Measurements from ENCODE around the gene TAF11L5. TPM values are rescaled to one million over a fixed set of nuclear protein-coding genes. Genes with fewer than 3 reads are reported as not detected.
"Not testable (repeated sequence)": the region's sequence is repeated elsewhere in the genome, so short reads cannot be mapped to it uniquely, and the experiment has no call there.

TAF11L5 gene
- total RNA-seq, 3 donors from 2014 or later: not detected

GRCh38 chr5:17487174-17487512, 37.9 kb upstream of the TAF11L5 start:
- no peaks in the 10 kb centered on the region for H3K27me3 ChIP-seq
- no peak overlapping the region for H3K4me3 ChIP-seq
- DNase-seq (ENCODE audit: low spot score in 2 of 2): no peak
- H3K36me3 ChIP-seq: no peaks in the 10 kb centered on the region
- H3K27ac ChIP-seq: no peak overlapping the region
- no peak for TF ChIP-seq CTCF (IDR thresholded peaks at IDR 0.05)
- no peak for TF ChIP-seq POLR2AphosphoS5 (IDR thresholded peaks at IDR 0.05)
- TF ChIP-seq POLR2A (IDR thresholded peaks at IDR 0.05): no peak
- H3K4me1 ChIP-seq: no peaks in the 10 kb centered on the region
- no peaks in the 10 kb centered on the region for H3K9me3 ChIP-seq
- intact Hi-C loops (cut with DNase I; ENCODE audit: low total_unique reads): no loop called here

- H3K4me3 ChIP-seq; H3K27me3 ChIP-seq; intact Hi-C loops (cut with DNase I; ENCODE audit: low total_unique reads); H3K4me1 ChIP-seq; H3K9me3 ChIP-seq; DNase-seq (ENCODE audit: low spot score in 2 of 2); H3K27ac ChIP-seq; H3K36me3 ChIP-seq: not testable (repeated sequence)
These were observed 33.8 kb upstream of the TAF11L5 start for GRCh38 chr5:17491257-17491656.

GRCh38 chr5:17492770-17493169, 32.3 kb upstream of the TAF11L5 start:
- H3K4me3 ChIP-seq: no peak overlapping the region
- no peak overlapping the region for H3K27ac ChIP-seq
- no peaks in the 10 kb centered on the region for H3K4me1 ChIP-seq
- H3K36me3 ChIP-seq: no peaks in the 10 kb centered on the region
- no peaks in the 10 kb centered on the region for H3K27me3 ChIP-seq
- TF ChIP-seq CTCF (IDR thresholded peaks at IDR 0.05) (no peak), POLR2A (IDR thresholded peaks at IDR 0.05) (no peak), POLR2AphosphoS5 (IDR thresholded peaks at IDR 0.05) (no peak)
- no peak for DNase-seq (ENCODE audit: low spot score in 2 of 2)
- no peaks in the 10 kb centered on the region for H3K9me3 ChIP-seq
- intact Hi-C loops (cut with DNase I; ENCODE audit: low total_unique reads): no loop called here

- no peak for TF ChIP-seq POLR2A (IDR thresholded peaks at IDR 0.05)
- Histone ChIP-seq H3K4me3 (no peak overlapping the region), H3K4me1 (no peaks in the 10 kb centered on the region), H3K9me3 (no peaks in the 10 kb centered on the region), H3K27me3 (no peaks in the 10 kb centered on the region), H3K27ac (no peak overlapping the region), H3K36me3 (no peaks in the 10 kb centered on the region)
- DNase-seq (ENCODE audit: low spot score in 2 of 2): no peak
- intact Hi-C loops (cut with DNase I; ENCODE audit: low total_unique reads): no loop called here
These were observed 27.6 kb upstream of the TAF11L5 start for GRCh38 chr5:17497446-17497845.

- H3K4me1 ChIP-seq; H3K9me3 ChIP-seq; DNase-seq (ENCODE audit: low spot score in 2 of 2); intact Hi-C loops (cut with DNase I; ENCODE audit: low total_unique reads); H3K27ac ChIP-seq; H3K27me3 ChIP-seq; H3K4me3 ChIP-seq; H3K36me3 ChIP-seq: not testable (repeated sequence)
These were observed 27.1 kb upstream of the TAF11L5 start, which contains the start of gene TAF11L2 for GRCh38 chr5:17497931-17498330. TAF11L2 (plus strand) TSS chr5:17498231.

GRCh38 chr5:17511775-17512325, 13.2 kb upstream of the TAF11L5 start:
- Histone ChIP-seq H3K27ac (no peak overlapping the region), H3K36me3 (no peaks in the 10 kb centered on the region), H3K4me1 (no peaks in the 10 kb centered on the region), H3K4me3 (no peak overlapping the region), H3K9me3 (no peaks in the 10 kb centered on the region), H3K27me3 (no peaks in the 10 kb centered on the region)
- intact Hi-C loops (cut with DNase I; ENCODE audit: low total_unique reads): no loop called here
- no peak for DNase-seq (ENCODE audit: low spot score in 2 of 2)
- no peak for TF ChIP-seq CTCF (IDR thresholded peaks at IDR 0.05)

GRCh38 chr5:17517526-17517925, 7.5 kb upstream of the TAF11L5 start:
- H3K36me3 ChIP-seq; H3K27ac ChIP-seq; DNase-seq (ENCODE audit: low spot score in 2 of 2); H3K4me1 ChIP-seq; intact Hi-C loops (cut with DNase I; ENCODE audit: low total_unique reads); H3K4me3 ChIP-seq; H3K9me3 ChIP-seq; H3K27me3 ChIP-seq: not testable (repeated sequence)

- H3K4me1 ChIP-seq; intact Hi-C loops (cut with DNase I; ENCODE audit: low total_unique reads); H3K27ac ChIP-seq; H3K9me3 ChIP-seq; H3K36me3 ChIP-seq; DNase-seq (ENCODE audit: low spot score in 2 of 2); H3K4me3 ChIP-seq; H3K27me3 ChIP-seq: not testable (repeated sequence)
These were observed 7.0 kb upstream of the TAF11L5 start, which contains the start of gene TAF11L3 for GRCh38 chr5:17518067-17518466. TAF11L3 (plus strand) TSS chr5:17518367.

- peak in 1 of 2 donors; percentile 54 for DNase-seq (ENCODE audit: low spot score in 2 of 2)
- H3K4me1 ChIP-seq; H3K4me3 ChIP-seq; H3K27ac ChIP-seq; intact Hi-C loops (cut with DNase I; ENCODE audit: low total_unique reads); H3K36me3 ChIP-seq; H3K9me3 ChIP-seq; H3K27me3 ChIP-seq: not testable (repeated sequence)
These were observed 5.5 kb upstream of the TAF11L5 start for GRCh38 chr5:17519508-17519907.

- H3K36me3 ChIP-seq; H3K4me3 ChIP-seq; intact Hi-C loops (cut with DNase I; ENCODE audit: low total_unique reads); H3K4me1 ChIP-seq; DNase-seq (ENCODE audit: low spot score in 2 of 2); H3K9me3 ChIP-seq; H3K27me3 ChIP-seq; H3K27ac ChIP-seq: not testable (repeated sequence)
These were observed 3.5 kb upstream of the TAF11L5 start, which contains the start of gene TAF11L4 for GRCh38 chr5:17521501-17521900. TAF11L4 (plus strand) TSS chr5:17521801.

GRCh38 chr5:17526504-17526903, 1.5 kb downstream of the TAF11L5 start:
- intact Hi-C loops (cut with DNase I; ENCODE audit: low total_unique reads): not testable (repeated sequence)

More at GRCh38 chr5:17526504-17526903, 1.5 kb downstream of the TAF11L5 start:
- not testable (repeated sequence) for H3K27me3 ChIP-seq, H3K4me3 ChIP-seq, H3K27ac ChIP-seq, H3K4me1 ChIP-seq, H3K9me3 ChIP-seq, H3K36me3 ChIP-seq
- DNase-seq (ENCODE audit: low spot score in 2 of 2): peak in 1 of 2 donors; percentile 71

Data from breast epithelium (tissue), 4 donors.